ENCODE results near the gene SMCP. TPM values are rescaled to one million over a fixed set of nuclear protein-coding genes. Genes with fewer than 3 reads are reported as not detected.

SMCP gene
- polyA plus RNA-seq, 1 donor from 2014 or later = not detected

- H3F3A ChIP-seq (ENCODE audit: insufficient read depth, low read length, poor library complexity, severe bottlenecking) = no peaks in the 10 kb centered on the region
- H2AFZ ChIP-seq (ENCODE audit: low read depth, low read length) = no peak overlapping the region
- TF ChIP-seq EP300 (conservative IDR thresholded peaks at IDR 0.05; ENCODE audit: poor library complexity, severe bottlenecking) (no peak), EZH2 (IDR thresholded peaks at IDR 0.05; ENCODE audit: borderline replicate concordance, insufficient read depth, low read length, poor library complexity, severe bottlenecking) (no peak), SMC3 (conservative IDR thresholded peaks at IDR 0.05; ENCODE audit: poor library complexity) (no peak), TAF1 (IDR thresholded peaks at IDR 0.05; ENCODE audit: low read depth) (no peak), RAD21 (conservative IDR thresholded peaks at IDR 0.05) (no peak), CTCF (IDR thresholded peaks at IDR 0.05; ENCODE audit: poor library complexity, severe bottlenecking) (no peak), REST (IDR thresholded peaks at IDR 0.05; ENCODE audit: borderline replicate concordance) (no peak), POLR2AphosphoS5 (IDR thresholded peaks at IDR 0.05) (no peak), MXI1 (conservative IDR thresholded peaks at IDR 0.05; ENCODE audit: poor library complexity, severe bottlenecking) (no peak)
- H3K9me3 ChIP-seq (ENCODE audit: low read length) = no peaks in the 10 kb centered on the region
- no peaks in the 10 kb centered on the region for H3K9me2 ChIP-seq (ENCODE audit: insufficient read depth, low read length)
- H3K27ac ChIP-seq (ENCODE audit: low read length) = no peak overlapping the region
- H3K27me3 ChIP-seq (ENCODE audit: insufficient read depth, low read depth, low read length) = no peaks in the 10 kb centered on the region
- H3K9ac ChIP-seq (ENCODE audit: low read length) = no peak overlapping the region
- no peak overlapping the region for H3K4me2 ChIP-seq (ENCODE audit: low read length)
- H4K20me1 ChIP-seq (ENCODE audit: insufficient read depth) = no peaks in the 10 kb centered on the region
- H3K36me3 ChIP-seq (ENCODE audit: insufficient read depth, low read length) = no peaks in the 10 kb centered on the region
- H3K4me3 ChIP-seq (ENCODE audit: low read length) = no peak overlapping the region
- no peaks in the 10 kb centered on the region for H3K79me2 ChIP-seq (replicated peaks; ENCODE audit: insufficient read depth, low read length)
Measured at GRCh38 chr1:152884966-152885624, 7.0 kb downstream of the SMCP start.

- H3K4me2 ChIP-seq (ENCODE audit: low read length) = no peak overlapping the region
- no peak overlapping the region for H3K27ac ChIP-seq (ENCODE audit: low read length)
- TF ChIP-seq POLR2AphosphoS5 (IDR thresholded peaks at IDR 0.05) (no peak), CTCF (IDR thresholded peaks at IDR 0.05; ENCODE audit: poor library complexity, severe bottlenecking) (no peak), EP300 (conservative IDR thresholded peaks at IDR 0.05; ENCODE audit: poor library complexity, severe bottlenecking) (no peak), EZH2 (IDR thresholded peaks at IDR 0.05; ENCODE audit: borderline replicate concordance, insufficient read depth, low read length, poor library complexity, severe bottlenecking) (no peak), REST (IDR thresholded peaks at IDR 0.05; ENCODE audit: borderline replicate concordance) (no peak), SMC3 (conservative IDR thresholded peaks at IDR 0.05; ENCODE audit: poor library complexity) (no peak), TAF1 (IDR thresholded peaks at IDR 0.05; ENCODE audit: low read depth) (no peak), RAD21 (conservative IDR thresholded peaks at IDR 0.05) (no peak), MXI1 (conservative IDR thresholded peaks at IDR 0.05; ENCODE audit: poor library complexity, severe bottlenecking) (no peak)
- H3K4me3 ChIP-seq (ENCODE audit: low read length) = no peak overlapping the region
- no peaks in the 10 kb centered on the region for H3K9me2 ChIP-seq (ENCODE audit: insufficient read depth, low read length)
- no peaks in the 10 kb centered on the region for H3F3A ChIP-seq (ENCODE audit: insufficient read depth, low read length, poor library complexity, severe bottlenecking)
- H3K79me2 ChIP-seq (replicated peaks; ENCODE audit: insufficient read depth, low read length) = no peaks in the 10 kb centered on the region
- H2AFZ ChIP-seq (ENCODE audit: low read depth, low read length) = no peak overlapping the region
- no peaks in the 10 kb centered on the region for H3K9me3 ChIP-seq (ENCODE audit: low read length)
- H3K36me3 ChIP-seq (ENCODE audit: insufficient read depth, low read length) = no peaks in the 10 kb centered on the region
- no peaks in the 10 kb centered on the region for H4K20me1 ChIP-seq (ENCODE audit: insufficient read depth)
- no peaks in the 10 kb centered on the region for H3K27me3 ChIP-seq (ENCODE audit: insufficient read depth, low read depth, low read length)
- no peak overlapping the region for H3K9ac ChIP-seq (ENCODE audit: low read length)
Measured at GRCh38 chr1:152886085-152886484, 8.0 kb downstream of the SMCP start.
